Left lobe of liver (tissue), 1 donor: Measurements from ENCODE around the gene OR5K2. TPM values are rescaled to one million over a fixed set of nuclear protein-coding genes. Genes with fewer than 3 reads are reported as not detected.

Experiments
- total RNA-seq: library from RNA; stranded (reverse); gene quantifications from one replicate; pipeline ENCODE4 v1.2.1, GENCODE V29; 2021
- donor health status: DM: no; HTN: yes; CAD: no.

OR5K2 gene
- total RNA-seq, 1 donor from 2014 or later = not detected

Other genes with a start within 250 kb of the OR5K2 start
- gene OR5H6, start 233.4 kb upstream of the OR5K2 start, total RNA-seq = not detected
- gene OR5H2, start 215.2 kb upstream of the OR5K2 start, total RNA-seq = not detected
- not detected for gene OR5K4, start 143.8 kb upstream of the OR5K2 start, total RNA-seq
- gene OR5K3, start 107.0 kb upstream of the OR5K2 start, total RNA-seq = not detected
- not detected for gene OR5K1, start 34.5 kb upstream of the OR5K2 start, total RNA-seq
- gene CLDND1, start 25.2 kb downstream of the OR5K2 start, total RNA-seq = 34.8 TPM
- gene GPR15, start 34.3 kb downstream of the OR5K2 start, total RNA-seq = not detected
- gene CPOX, start 95.9 kb downstream of the OR5K2 start, total RNA-seq = 34.1 TPM